HG03097 (cell line): ENCODE data around the gene RND1.

Experiments used
- ATAC-seq: cut with Tn5 transposase; IDR thresholded peaks from one replicate; pipeline ENCODE4 v1.9.1; 2021; ENCODE audit not compliant: unreplicated experiment, low FRiP score

RND1 gene

GRCh38 chr12:48828841-48829575, 36.7 kb downstream of the RND1 start:
- ATAC-seq = no peak

GRCh38 chr12:48828293-48828692, 37.4 kb downstream of the RND1 start:
- ATAC-seq = no peak

DNA sequence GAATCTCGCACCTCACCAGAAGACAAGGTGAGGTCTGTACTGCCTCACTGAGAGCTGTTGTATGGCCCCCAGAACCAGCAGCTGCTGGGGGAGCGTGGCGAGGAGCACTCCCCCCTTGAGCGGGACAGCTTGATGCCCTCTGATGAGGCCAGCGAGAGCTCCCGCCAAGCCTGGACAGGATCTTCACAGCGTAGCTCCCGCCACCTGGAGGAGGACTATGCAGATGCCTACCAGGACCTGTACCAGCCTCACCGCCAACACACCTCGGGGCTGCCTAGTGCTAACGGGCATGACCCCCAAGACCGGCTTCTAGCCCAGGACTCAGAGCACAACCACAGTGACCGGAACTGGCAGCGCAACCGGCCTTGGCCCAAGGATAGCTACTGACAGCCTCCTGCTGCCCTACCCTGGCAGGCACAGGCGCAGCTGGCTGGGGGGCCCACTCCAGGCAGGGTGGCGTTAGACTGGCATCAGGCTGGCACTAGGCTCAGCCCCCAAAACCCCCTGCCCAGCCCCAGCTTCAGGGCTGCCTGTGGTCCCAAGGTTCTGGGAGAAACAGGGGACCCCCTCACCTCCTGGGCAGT, 38.1 kb downstream of the RND1 start:
- no peak for ATAC-seq

- no peak for ATAC-seq
These were observed 38.6 kb downstream of the RND1 start for GRCh38 chr12:48827026-48827425.

- ATAC-seq = no peak
These were observed 39.3 kb downstream of the RND1 start for GRCh38 chr12:48826209-48826855.

DNA sequence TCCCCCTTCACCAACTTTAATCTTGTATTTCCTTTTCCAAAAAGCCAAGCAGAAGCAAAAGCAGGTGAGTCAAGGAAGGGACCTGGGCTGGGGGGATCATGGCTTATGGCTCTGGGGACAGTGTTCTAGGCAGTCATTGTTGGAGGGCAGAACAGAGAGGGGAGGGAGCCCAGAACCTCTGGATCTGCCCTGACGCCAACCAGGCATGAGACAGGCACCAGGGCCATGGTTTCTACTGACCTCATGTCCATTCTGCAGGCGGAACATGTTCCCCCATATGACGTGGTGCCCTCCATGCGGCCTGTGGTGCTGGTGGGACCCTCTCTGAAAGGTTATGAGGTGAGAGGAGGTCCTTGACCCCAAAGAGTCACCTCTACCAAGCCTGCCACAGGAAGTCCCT, 40.8 kb downstream of the RND1 start:
- ATAC-seq = no peak

GRCh38 chr12:48824112-48824511, 41.6 kb downstream of the RND1 start:
- no peak for ATAC-seq

DNA sequence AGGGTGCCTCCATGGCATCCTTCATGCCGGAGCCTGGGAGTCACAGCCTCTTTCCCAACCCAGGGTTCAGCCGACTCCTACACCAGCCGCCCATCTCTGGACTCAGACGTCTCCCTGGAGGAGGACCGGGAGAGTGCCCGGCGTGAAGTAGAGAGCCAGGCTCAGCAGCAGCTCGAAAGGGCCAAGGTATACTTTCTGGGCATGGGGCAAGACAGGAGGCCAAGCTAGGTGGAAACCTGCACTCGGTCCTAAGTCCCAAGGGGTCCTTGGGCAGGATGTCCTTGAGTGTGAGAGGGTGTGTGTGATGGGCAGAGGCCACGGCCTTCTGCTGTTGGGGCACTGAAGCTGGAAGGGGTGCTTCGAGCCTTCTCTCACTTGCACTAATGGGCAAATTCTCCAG, 42.4 kb downstream of the RND1 start:
- no peak for ATAC-seq

DNA sequence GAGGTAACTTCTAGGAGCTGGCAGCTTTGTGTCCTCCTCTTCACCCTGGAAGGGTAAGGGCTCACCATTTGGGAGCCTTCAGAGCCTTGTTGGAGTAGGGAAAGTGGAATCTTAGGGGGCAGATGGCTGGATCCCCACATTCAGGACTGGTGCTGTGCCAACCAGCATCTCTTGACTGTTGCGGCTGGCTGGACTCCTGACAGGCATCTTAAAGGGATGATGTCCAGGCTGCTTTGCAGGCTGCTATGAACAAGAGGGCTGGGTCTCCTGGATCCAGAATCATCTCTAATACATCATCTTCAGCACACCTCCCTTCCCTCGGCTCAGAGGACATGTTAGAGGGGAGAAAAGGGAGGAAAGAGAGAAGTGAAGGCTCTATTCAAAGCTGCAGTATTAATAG, 43.0 kb downstream of the RND1 start:
- ATAC-seq = no peak

GRCh38 chr12:48822139-48822538, 43.5 kb downstream of the RND1 start:
- no peak for ATAC-seq

- no peak for ATAC-seq
These were observed 45.5 kb downstream of the RND1 start for GRCh38 chr12:48819986-48820725.

DNA sequence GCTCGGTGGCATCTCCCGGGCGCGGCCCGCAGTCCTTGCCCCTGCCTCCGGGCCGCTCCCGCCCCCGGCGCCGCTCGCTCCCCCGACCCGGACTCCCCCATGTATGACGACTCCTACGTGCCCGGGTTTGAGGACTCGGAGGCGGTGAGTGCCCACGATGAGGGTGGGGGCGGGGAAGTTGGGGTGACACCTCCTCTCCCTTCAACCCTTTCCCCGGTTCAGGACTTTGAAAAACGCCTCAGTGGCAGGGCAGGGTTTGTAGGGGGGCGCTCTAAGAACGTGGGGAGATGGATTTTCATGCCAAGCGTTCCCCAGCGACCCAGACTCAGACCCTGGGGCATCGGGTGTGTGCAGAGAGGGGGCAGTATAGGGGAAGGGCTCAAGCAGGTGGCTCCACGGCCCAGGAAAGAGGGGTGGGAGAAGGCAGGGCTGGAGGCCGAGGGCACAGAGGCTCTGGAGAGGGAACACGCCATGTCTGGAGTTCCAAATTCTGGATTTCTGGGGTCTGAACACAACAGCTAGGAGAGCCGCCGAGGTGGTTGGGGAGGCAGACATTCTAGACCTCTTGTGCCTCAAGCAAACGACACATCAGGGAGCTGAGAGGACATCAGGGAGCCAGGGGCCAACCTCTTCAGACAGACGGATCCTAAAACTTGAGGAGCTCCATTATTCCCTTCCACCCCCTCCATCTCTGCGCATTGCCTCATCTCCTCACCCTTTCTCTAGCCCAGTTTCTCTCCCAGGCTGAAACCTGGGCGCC, 46.7 kb downstream of the RND1 start:
- no peak for ATAC-seq

- ATAC-seq = no peak
These were observed 47.5 kb downstream of the RND1 start, which contains the start of gene CACNB3 for GRCh38 chr12:48817873-48818830. CACNB3 (plus strand) TSS chr12:48818496; CDS start chr12:48818930, 434 bp downstream.

- ATAC-seq = no peak
These were observed 49.4 kb downstream of the RND1 start for GRCh38 chr12:48816143-48816854.

DNA sequence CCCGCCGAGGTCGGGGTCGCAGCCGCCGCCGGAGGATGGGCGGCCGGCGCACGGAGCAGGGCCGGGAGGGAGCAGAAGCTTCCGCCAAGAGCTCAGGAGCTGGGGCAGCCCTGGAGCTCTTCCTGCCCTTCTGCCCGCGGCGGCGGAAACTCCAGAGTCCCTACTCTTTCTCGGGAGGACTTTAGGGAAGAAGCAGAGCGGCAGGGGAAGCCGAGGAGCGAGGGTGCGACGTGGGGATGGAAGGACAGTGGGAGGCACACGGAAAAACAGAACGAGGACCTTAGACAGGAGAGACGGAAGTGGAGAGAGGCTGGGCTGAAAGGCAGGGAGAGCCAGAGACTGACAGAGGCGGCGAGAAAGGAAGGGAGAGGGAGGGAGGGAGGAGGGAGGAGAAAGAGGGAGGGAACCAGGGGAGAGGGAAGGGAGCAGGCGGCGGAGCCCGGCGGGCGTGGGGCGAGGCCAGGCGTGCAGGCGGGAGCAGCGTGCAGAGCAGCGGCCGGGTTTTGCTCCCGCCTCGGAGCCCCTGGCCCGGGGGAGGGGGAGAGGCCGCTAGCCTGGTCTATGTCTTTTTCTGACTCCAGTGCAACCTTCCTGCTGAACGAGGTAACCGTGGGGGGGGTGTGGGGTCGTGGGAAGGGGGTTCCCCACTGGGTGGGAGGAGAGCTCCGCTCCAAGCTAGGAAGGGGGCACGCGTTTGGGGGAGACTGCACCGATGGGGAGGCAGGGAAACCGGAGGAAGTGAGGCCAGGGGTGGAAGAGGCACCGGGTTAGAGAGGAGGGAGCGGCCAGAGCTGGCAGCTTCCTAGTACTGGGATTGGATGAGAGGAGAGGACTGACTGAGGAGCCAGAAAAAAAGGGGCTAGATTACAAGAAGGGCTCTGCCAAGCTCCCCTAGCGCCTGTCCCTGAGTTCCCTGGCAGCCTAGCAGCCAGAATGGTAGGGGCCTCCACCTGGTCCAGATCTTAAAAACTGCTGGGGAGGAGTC, 50.3 kb downstream of the RND1 start:
- no peak for ATAC-seq

DNA sequence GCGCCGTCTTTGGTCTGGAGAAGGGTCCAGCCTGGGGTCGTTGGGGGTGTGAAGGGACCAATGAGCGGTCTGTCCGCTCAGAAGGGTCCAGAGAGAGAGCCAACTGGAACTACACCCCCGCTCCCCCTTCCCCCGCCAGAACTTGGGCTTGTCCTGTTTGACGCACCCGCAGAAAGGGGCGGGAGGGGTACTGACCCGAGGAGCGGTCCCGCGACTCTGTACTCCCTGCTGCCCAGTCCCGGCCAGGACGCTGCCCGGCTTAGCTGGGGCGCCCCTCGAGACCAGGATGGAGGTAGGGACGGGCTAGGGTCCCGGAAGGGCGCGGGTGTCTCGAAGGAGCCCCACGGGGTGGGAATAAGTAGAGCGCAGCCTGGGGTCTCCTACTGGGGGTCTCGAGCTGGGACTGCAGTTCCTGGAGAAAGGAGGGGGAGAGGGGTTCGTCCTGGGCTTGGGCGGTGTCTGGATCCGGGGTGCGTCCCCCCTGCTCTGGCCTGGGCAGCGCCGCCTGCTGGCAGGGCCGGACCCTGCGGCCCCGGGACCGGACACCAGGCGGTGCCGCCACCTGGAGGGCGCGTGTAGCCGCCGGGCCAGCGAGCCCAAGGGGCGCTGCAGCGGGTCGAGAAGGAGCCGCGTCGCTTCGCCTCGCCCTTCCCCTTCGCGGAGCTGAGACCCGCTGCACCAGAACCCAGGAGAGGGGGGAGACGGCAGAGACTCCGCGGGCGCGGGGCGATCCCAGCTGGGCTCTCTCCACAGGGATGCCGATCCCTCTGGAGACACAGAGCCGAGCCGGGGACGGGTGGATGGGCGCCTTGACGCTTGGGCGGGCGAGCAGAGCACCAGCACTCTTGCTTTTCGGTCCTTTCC, 51.2 kb downstream of the RND1 start:
- ATAC-seq = peak; percentile 71
